ENCODE data around the gene ZNF408.

The ZNF408 gene

GRCh38 chr11:46675288-46675851 lies 25.5 kb upstream of the ZNF408 start:
- peak; percentile 13 for DNase-seq

DNA sequence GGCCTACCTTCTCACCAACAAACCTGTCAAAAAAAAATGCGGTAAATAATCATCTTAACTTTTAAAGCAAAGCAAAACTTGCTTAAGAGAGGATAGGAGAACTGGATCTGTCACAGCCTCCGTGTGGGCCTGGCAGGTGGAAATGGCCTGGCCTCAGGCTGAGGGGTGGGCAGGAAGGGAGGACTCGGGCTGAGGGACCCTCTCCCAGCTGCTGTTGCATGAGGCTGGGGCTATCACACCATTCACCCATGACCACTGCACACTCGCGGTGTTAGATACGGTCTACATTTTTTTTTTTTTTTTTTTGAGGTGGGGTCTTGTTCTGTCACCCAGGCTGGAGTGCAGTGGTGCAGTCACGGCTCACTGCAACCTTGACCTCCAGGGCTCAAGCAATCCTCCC lies 24.9 kb upstream of the ZNF408 start:
- DNase-seq = no peak

- DNase-seq = no peak
These were observed 24.2 kb upstream of the ZNF408 start for GRCh38 chr11:46676436-46677158.

- no peak for DNase-seq
These were observed 23.7 kb upstream of the ZNF408 start for GRCh38 chr11:46677169-46677568.

DNA sequence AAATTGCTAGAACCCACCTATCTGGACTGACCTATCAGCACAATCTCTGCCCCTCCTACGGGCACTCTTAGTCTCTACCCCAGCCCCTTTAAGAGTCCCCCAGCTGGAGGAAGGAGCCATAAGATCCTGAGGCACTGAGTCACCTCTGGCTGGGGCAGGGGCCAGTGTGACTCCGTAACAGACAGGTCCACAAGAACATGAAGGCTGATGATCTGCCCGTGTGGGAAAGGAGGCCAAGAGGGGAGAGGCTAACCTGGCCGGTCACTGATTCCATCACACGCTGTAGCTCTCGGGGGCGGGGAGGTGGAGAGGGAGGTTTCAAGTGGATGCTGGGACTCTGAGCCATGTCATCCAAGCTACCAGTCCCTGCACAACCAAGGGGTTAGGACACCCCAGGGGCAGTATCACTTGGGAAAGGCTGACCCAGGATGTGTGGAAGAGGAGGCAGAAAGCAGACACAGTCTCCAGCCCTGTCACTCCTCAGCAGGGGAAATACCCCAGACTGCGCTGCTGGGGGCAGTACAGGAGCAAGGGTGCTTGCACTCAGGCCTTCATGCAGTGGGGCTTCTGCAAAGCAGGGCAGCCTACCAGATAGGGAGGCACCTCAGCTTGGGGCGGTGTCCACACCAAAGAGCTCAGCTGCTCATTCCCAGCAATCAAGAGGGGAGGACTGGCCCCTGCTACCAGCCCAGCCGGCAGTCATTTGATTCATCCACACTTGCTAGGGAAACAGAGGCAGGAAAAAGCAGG lies 22.7 kb upstream of the ZNF408 start:
- DNase-seq = no peak

DNA sequence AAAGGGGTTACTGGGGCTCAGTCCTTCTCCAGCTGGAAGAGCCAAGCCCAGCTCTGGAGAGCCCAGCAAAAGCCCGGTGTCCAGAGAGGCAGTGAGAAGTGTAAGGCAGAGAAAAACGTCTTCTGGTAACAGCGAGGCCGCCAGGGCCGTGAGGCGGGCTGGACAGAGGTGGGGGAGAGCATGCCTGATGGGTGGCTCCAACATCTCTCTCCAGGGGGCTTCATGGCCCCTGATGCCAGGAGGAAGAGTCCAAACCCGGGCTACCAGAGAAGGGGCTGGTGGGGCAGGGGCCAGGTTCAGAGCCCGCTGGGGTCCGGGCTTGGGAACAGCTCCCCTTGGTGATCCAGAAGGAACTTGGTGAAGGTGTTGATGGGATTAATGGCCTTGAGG lies 22.1 kb upstream of the ZNF408 start:
- no peak for DNase-seq

DNA sequence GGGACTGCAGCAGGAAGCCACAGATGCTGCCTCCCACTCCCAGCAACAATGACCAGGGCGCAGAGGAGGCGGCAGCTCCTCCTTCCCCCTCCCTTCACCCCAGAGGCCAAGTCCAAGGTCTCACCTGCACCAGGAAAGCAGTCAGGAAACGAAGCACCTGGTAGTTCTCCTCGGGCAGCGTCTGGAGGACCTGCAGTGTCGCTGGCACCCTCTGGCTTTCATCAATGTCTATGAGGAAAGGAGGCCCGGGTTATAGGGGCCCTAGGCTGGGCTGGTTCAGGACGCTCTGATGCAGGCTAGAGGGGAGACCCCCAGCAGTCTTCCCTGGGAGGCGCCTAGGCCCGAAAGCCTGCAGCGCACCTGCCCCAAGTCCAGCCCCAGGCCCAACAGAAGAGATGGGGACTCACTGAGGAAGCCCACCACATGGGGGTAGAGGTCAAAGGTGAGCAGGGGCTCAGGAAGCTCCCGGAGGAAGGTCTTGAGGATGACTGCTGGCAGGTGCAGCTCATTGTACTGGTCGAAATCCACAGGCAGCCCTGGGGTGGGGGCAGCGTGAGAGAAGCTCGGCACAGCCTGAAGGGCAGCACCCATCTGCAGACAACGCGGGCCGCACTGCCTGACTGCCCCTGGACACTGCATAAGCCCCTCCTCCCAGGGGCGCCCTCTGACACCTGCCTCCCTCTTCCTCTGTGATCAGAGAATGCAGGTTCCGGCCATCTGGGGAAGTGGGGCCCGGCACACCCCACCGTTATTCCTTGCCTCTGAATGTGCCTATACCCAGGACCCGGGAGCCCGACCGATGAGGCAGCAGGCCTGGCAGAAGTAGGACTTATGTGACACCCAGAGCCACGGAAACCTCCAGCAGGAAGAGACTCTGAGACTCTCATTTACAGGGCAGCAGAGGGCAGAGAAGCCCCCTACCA lies 21.3 kb upstream of the ZNF408 start:
- DNase-seq = no peak

DNA sequence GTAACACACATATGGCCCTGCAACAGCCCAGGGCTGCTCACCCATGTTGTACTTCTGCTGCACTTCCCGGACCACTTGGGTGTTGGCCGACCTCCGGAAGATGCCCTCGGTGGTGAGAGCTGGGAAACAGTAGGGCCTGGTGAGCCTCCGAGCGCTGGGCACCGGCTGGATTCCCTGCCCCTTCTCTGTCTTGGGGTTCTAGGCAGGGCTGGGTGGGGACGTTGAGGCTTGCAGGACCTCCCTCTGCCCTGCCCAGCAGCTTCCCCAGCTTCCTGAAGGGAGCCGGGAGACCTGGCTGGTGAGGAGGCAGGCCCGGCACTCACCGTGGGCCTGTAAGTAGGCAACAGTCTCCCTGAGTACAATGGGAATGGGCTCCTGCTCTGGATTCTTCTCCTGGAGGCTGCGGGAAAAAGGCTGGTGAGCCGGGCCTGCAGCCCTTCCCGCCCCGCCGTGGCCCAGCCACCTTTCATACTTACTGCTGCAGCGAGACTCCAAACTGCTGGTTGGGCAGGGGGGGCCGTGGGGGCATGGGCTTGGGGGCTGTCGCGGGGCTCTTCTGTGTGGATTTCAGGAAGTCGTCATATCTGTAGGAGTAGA lies 20.6 kb upstream of the ZNF408 start:
- no peak for DNase-seq

- DNase-seq = no peak
These were observed 20.0 kb upstream of the ZNF408 start for GRCh38 chr11:46680815-46681214.

DNA sequence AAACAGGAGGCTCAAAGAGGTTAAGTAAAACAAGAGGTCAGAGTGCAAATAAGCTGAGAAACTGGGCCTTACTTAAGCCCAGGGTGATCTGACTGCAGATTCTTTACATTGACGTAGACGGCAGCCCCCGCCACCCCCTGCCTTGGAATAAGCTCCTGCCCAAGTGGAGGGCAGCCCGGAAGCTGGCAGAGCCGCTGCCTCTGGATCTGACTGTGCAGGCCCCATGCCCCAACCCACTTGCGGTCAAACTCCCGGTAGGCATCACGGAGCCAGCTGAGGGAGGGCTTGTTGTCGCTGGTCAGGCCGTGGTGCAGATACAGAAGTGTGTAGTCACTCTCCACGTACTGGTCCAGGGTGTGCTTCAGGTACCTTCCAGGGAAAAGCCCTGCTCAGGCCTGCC lies 19.0 kb upstream of the ZNF408 start:
- no peak for DNase-seq

- DNase-seq = no peak
These were observed 17.8 kb upstream of the ZNF408 start for GRCh38 chr11:46682773-46683752.

GRCh38 chr11:46684367-46684766 lies 16.5 kb upstream of the ZNF408 start:
- DNase-seq = no peak

- DNase-seq = no peak
These were observed 13.7 kb upstream of the ZNF408 start for GRCh38 chr11:46686886-46687795.

GRCh38 chr11:46690702-46691101 lies 10.1 kb upstream of the ZNF408 start:
- no peak for DNase-seq

DNA sequence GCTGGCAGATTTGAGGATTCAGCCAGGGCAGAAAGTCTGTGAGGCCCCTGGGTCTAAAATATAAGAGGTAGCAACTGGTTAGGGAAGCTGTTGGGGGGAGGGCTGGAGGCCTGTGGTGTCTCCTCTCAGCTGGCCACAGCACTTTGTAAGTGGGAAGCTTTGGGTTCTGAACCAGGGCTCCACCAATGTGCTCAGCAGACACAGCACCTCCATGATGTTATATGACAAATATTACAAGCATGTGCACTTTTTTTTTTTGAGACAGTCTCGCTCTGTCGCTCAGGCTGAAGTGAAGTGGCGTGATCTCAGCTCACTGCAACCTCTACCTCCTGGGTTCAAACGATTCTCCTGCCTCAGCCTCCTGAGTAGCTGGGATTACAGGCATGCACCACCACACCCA lies 8.4 kb upstream of the ZNF408 start:
- no peak for DNase-seq

GRCh38 chr11:46693597-46694012 lies 7.2 kb upstream of the ZNF408 start:
- DNase-seq = no peak

DNA sequence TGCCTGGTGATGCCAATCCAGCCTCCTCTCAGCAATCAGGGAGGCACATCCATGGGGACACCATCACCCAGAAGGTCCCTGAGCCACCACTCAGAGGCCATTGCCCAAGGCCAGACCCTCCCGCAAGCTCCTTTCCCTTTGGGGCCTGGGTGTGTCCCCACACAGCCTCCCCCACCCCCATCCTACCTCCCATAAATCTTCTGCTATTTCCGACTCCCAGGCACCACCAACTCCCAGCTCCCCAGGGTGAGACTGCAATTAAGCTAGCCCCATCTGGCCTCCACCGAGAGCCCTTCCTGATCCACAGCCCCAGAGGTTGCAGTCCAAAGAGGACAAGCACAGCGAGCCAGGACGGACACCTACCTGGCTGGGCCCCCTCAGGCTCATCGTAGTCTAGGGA lies 6.8 kb upstream of the ZNF408 start:
- no peak for DNase-seq

- no peak for DNase-seq
These were observed 6.2 kb upstream of the ZNF408 start for GRCh38 chr11:46694607-46695006.

DNA sequence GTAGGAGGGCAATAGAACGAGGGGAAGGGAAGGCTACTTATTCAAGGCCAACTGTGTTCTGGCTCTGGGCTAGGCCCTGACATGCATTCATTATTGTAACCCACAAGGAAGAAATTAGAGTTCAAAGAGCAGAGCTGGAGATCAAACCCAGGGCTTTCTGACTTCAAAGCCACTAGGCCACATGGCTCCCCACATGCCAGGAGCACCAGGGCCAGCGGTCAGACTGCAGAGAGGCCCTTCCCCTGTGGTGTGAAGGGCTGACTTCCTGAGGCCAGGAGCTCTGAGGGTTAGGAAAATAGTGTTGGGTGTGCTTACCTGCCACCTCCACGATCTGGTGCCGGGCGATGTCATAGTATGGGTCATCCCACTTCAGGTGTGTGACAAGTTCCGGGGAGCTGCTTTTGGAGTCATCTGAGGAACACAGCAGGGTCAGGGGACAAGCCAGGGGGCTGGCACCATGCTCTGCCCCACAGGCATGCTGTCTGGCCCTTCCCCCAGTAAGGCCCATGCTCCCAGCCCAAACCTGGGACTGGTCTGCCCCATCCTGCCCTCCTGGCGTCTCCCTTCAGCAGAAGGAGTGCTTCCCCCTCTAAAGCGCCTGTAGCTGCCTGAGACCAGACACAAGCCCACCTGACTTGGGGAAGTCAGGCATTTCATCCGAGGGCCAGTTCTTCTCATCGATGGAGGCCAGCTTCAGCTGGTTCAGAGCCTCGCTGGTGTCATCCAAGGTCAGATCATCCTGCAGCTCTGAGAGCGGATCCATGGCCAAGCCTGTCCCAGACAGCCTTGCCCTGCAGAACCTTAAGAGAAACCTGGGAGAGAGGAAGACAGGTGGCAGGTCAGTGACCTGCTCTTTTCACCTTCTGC lies 5.3 kb upstream of the ZNF408 start:
- DNase-seq = no peak

Measured in right kidney (tissue), 1 donor.